OCI-LY1 (cell line): ENCODE measurements around the gene KLHL6.

Experiments
- H2AFZ ChIP-seq: fragments of 200-600 bp; sonication (generic), shearing (Covaris generic); 2 replicates; pipeline ENCODE4 v1.6.0; 2014; ENCODE audit warnings: antibody characterized with exemption, mild to moderate bottlenecking, low read length
- H3F3A ChIP-seq: fragments of 200-600 bp; sonication (generic), shearing (Covaris generic); 2 replicates; pipeline ENCODE4 v1.6.0; 2014; ENCODE audit warnings: mild to moderate bottlenecking, antibody characterized with exemption, low read length, moderate library complexity; ENCODE audit not compliant: insufficient read depth
- H3K27ac ChIP-seq: fragments of 200-600 bp; sonication (generic); 2 replicates; pipeline ENCODE4 v1.5.1; 2014; ENCODE audit warnings: low read length, mixed run types, mild to moderate bottlenecking, low read depth; ENCODE audit not compliant: poor library complexity, severe bottlenecking
- H3K27me3 ChIP-seq: fragments of 200-600 bp; sonication (generic); 2 replicates; pipeline ENCODE4 v1.6.0; 2014; ENCODE audit warnings: antibody characterized with exemption, mild to moderate bottlenecking, low read length, moderate library complexity; ENCODE audit not compliant: insufficient read depth
- H3K36me3 ChIP-seq: fragments of 200-600 bp; sonication (generic); 2 replicates; pipeline ENCODE4 v1.6.1; 2014; ENCODE audit warnings: mild to moderate bottlenecking, antibody characterized with exemption, low read length, moderate library complexity, mixed read lengths; ENCODE audit not compliant: insufficient read depth
- H3K4me1 ChIP-seq: fragments of 200-600 bp; sonication (generic); 2 replicates; pipeline ENCODE4 v1.5.1; 2014; ENCODE audit warnings: mild to moderate bottlenecking, low read length, moderate library complexity; ENCODE audit not compliant: insufficient read depth, severe bottlenecking
- H3K4me2 ChIP-seq: fragments of 200-600 bp; sonication (generic), shearing (Covaris generic); 2 replicates; pipeline ENCODE4 v1.6.1; 2014; ENCODE audit warnings: low read length
- H3K4me3 ChIP-seq: fragments of 200-600 bp; sonication (generic); 2 replicates; pipeline ENCODE4 v1.5.1; 2014; ENCODE audit warnings: low read length, low read depth, mild to moderate bottlenecking, mixed read lengths; ENCODE audit not compliant: poor library complexity, severe bottlenecking
- H3K79me2 ChIP-seq: fragments of 200-600 bp; shearing (Covaris generic); 2 replicates; pipeline ENCODE4 v1.6.1; 2016; ENCODE audit warnings: mixed run types, low read length, mixed read lengths; ENCODE audit not compliant: insufficient read depth
- H3K9ac ChIP-seq: fragments of 200-600 bp; sonication (generic), shearing (Covaris generic); 2 replicates; pipeline ENCODE4 v1.6.1; 2014; ENCODE audit warnings: mild to moderate bottlenecking, low read length, mixed read lengths
- H3K9me2 ChIP-seq: fragments of 200-600 bp; sonication (generic), shearing (Covaris generic); 2 replicates; pipeline ENCODE4 v1.6.1; 2014; ENCODE audit warnings: low read depth, mild to moderate bottlenecking, low read length, mixed read lengths
- H3K9me3 ChIP-seq: fragments of 200-600 bp; shearing (Covaris generic); 2 replicates; pipeline ENCODE4 v1.6.1; 2014; ENCODE audit warnings: low read length, mixed read lengths
- H4K20me1 ChIP-seq: fragments of 200-600 bp; sonication (generic), shearing (Covaris generic); 2 replicates; pipeline ENCODE4 v1.6.0; 2016; ENCODE audit warnings: mild to moderate bottlenecking, low read length; ENCODE audit not compliant: insufficient read depth
- EZH2 ChIP-seq: fragments of 200-600 bp; sonication (generic), shearing (Covaris generic); IDR thresholded peaks from 2 replicates; pipeline ENCODE4 v1.8.0; 2017; ENCODE audit warnings: borderline replicate concordance, mixed run types, mild to moderate bottlenecking, antibody characterized with exemption, low read length, moderate library complexity, mixed read lengths
- TF ChIP-seq, protein P1 (sequence below): fragments of 200-600 bp; sonication (generic), shearing (Covaris generic); IDR thresholded peaks from 2 replicates; pipeline ENCODE4 v1.5.1; 2017; ENCODE audit warnings: mild to moderate bottlenecking, antibody characterized with exemption, low read length, moderate library complexity, mixed read lengths

KLHL6 gene

DNA sequence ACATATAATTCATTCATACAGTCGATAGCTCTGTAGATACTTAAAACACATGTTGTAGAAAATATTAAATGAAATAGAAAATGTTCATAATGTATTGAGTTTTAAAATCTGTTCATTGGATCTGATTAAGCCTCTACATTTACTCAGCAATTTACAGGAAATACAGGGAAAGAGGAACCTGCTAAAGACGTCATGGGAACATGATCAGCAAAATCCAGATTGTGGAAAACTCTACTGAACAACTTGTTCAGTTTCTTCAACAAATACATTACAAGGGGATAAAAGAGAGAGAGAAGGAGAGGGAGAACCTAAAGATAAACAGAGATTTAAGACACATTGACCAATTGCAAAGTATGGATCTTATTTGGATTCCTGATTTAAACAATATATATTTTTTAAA lies 46.7 kb downstream of the KLHL6 start:
- H3F3A ChIP-seq = peaks cover 15% of the 10 kb centered on the region
- H3K4me3 ChIP-seq = no peak overlapping the region
- H3K36me3 ChIP-seq = peaks cover 70% of the 10 kb centered on the region
- H3K27ac ChIP-seq = peak overlapping the region; percentile 29
- no peaks in the 10 kb centered on the region for H3K9me2 ChIP-seq
- H3K4me1 ChIP-seq = peaks cover 45% of the 10 kb centered on the region
- H3K79me2 ChIP-seq = peaks cover 34% of the 10 kb centered on the region
- no peak overlapping the region for H3K9ac ChIP-seq
- no peaks in the 10 kb centered on the region for H4K20me1 ChIP-seq
- H2AFZ ChIP-seq = no peak overlapping the region
- no peaks in the 10 kb centered on the region for H3K9me3 ChIP-seq
- no peak overlapping the region for H3K4me2 ChIP-seq
- TF ChIP-seq EZH2 = no peak
- TF ChIP-seq, protein P1, sequence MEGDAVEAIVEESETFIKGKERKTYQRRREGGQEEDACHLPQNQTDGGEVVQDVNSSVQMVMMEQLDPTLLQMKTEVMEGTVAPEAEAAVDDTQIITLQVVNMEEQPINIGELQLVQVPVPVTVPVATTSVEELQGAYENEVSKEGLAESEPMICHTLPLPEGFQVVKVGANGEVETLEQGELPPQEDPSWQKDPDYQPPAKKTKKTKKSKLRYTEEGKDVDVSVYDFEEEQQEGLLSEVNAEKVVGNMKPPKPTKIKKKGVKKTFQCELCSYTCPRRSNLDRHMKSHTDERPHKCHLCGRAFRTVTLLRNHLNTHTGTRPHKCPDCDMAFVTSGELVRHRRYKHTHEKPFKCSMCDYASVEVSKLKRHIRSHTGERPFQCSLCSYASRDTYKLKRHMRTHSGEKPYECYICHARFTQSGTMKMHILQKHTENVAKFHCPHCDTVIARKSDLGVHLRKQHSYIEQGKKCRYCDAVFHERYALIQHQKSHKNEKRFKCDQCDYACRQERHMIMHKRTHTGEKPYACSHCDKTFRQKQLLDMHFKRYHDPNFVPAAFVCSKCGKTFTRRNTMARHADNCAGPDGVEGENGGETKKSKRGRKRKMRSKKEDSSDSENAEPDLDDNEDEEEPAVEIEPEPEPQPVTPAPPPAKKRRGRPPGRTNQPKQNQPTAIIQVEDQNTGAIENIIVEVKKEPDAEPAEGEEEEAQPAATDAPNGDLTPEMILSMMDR = no peak
- no peaks in the 10 kb centered on the region for H3K27me3 ChIP-seq

DNA sequence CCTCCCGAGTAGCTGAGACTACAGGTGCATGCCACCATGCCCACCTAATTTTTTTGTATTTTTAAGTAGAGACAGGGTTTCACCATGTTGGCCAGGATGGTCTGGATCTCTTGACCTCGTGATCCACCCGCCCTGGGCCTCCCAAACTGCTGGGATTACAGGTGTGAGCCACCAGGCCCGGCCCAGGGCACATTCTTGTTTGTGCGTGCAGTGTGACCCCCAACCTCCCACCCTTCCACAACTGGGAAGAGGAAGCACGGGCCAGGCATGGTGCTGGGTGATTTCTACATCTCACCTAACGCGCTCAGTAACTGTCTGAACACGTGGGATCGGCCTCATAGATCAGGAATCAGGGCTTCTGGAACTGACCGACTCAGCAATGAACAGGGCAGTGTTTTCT lies 48.0 kb downstream of the KLHL6 start:
- Histone ChIP-seq H3K9me3 (no peaks in the 10 kb centered on the region), H3K27ac (peak overlapping the region; percentile 24), H3K4me3 (no peak overlapping the region), H3K9ac (no peak overlapping the region), H3F3A (peaks cover 9% of the 10 kb centered on the region), H3K36me3 (peaks cover 76% of the 10 kb centered on the region), H4K20me1 (no peaks in the 10 kb centered on the region), H2AFZ (no peak overlapping the region), H3K4me1 (peaks cover 39% of the 10 kb centered on the region), H3K79me2 (peaks cover 30% of the 10 kb centered on the region), H3K9me2 (no peaks in the 10 kb centered on the region), H3K4me2 (no peak overlapping the region), H3K27me3 (no peaks in the 10 kb centered on the region)
- TF ChIP-seq, protein P1 = no peak
- TF ChIP-seq EZH2 = no peak

DNA sequence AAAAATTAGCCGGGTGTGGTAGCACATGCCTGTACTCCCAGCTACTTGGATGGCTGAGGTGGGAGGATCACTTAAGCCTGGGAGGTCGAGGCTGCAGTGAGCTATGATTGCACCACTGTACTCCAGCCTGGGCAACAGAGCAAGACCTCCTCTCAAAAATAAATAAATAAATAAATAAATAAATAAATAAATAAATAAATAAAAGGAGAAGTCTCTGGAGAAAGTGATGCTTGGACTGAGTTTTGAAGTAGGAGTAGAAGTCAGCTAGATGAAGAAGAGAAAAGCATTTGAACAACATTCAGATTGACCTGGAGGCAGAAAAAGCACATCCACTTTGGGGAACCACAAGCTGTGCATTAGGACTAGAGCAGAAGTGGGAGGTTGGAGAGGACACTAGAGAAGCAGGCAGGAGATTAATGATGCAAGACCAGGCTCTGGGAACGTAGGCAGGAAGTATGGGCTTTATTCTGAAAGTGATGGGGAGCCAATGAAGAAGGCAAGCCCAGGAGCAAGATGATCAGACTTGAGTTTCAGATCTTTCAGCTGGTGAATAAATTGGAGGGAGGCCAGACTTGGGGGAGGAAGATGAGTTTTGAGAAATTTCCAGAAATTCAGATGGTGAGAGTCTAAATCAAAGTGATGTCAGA lies 48.7 kb downstream of the KLHL6 start:
- Histone ChIP-seq H3K27me3 (no peaks in the 10 kb centered on the region), H3K4me2 (no peak overlapping the region), H3K4me1 (peaks cover 31% of the 10 kb centered on the region), H2AFZ (no peak overlapping the region), H3K36me3 (peaks cover 83% of the 10 kb centered on the region), H4K20me1 (no peaks in the 10 kb centered on the region), H3F3A (0 out of 2 replicates have a peak, but pooled peaks cover 3% of the 10 kb centered on the region), H3K4me3 (no peak overlapping the region), H3K27ac (peak overlapping the region; percentile 24), H3K9me3 (no peaks in the 10 kb centered on the region), H3K9ac (no peak overlapping the region), H3K79me2 (peaks cover 30% of the 10 kb centered on the region), H3K9me2 (no peaks in the 10 kb centered on the region)
- TF ChIP-seq, protein P1 = no peak
- TF ChIP-seq EZH2 = no peak
